Heart left ventricle (tissue), 16 donors: ENCODE data around the gene OTOL1. TPM values are rescaled to one million over a fixed set of nuclear protein-coding genes. Genes with fewer than 3 reads are reported as not detected.

ENCODE experiments used
- ATAC-seq, 4 donors: fragments of 200-7000 bp; cut with Tn5 transposase; one replicate each; pipeline ENCODE4 v1.9.1; 2020 to 2022; ENCODE audit warnings: moderate library complexity in 4 of 4, mild to moderate bottlenecking in 3 of 4, moderate number of reproducible peaks in 1 of 4
- DNase-seq, 5 donors: peaks; one replicate each; pipeline ENCODE4 v3.0.0-alpha.2; 2020
- H3K27ac ChIP-seq, 12 donors: fragments of 200-600 bp; sonication (generic) in 4 of 12; one replicate each; pipeline versions ENCODE4 v1.5.0 to v1.8.0; 2016 to 2022; ENCODE audit warnings: mild to moderate bottlenecking in 2 of 12
- H3K27me3 ChIP-seq, 9 donors: fragments of 200-600 bp; sonication (generic) in 2 of 9; one replicate each; pipeline versions ENCODE4 v1.5.1 to v1.8.0; 2016 to 2022; ENCODE audit warnings: mild to moderate bottlenecking in 3 of 9
- H3K36me3 ChIP-seq, 9 donors: fragments of 200-600 bp; sonication (generic) in 2 of 9; one replicate each; pipeline versions ENCODE4 v1.5.0 to v1.8.0; 2018 to 2022; ENCODE audit warnings: mild to moderate bottlenecking in 2 of 9
- H3K4me1 ChIP-seq, 12 donors: fragments of 200-600 bp; sonication (generic) in 4 of 12; one replicate each; pipeline versions ENCODE4 v1.5.0 to v1.8.0; 2016 to 2022; ENCODE audit warnings: mild to moderate bottlenecking in 3 of 12
- H3K4me3 ChIP-seq, 12 donors: fragments of 200-600 bp; sonication (generic) in 4 of 12; one replicate each; pipeline versions ENCODE4 v1.5.0 to v1.8.0; 2017 to 2022; ENCODE audit warnings: mild to moderate bottlenecking in 9 of 12, moderate library complexity in 4 of 12
- H3K9me3 ChIP-seq, 12 donors: fragments of 200-600 bp; sonication (generic) in 4 of 12; one replicate each; pipeline versions ENCODE4 v1.5.0 to v1.8.0; 2016 to 2022; ENCODE audit warnings: mild to moderate bottlenecking in 1 of 12
- CTCF ChIP-seq, 12 donors: fragments of 200-600 bp; sonication (generic) in 4 of 12; IDR thresholded peaks; one replicate each; pipeline versions ENCODE4 v1.5.0 to v1.8.0; 2018 to 2022; ENCODE audit warnings: antibody characterized with exemption in 12 of 12, mild to moderate bottlenecking in 5 of 12
- POLR2A ChIP-seq, 2 donors: fragments of 450-650 bp; IDR thresholded peaks; one replicate each; pipeline ENCODE4 v1.6.1; 2017; ENCODE audit warnings: antibody characterized with exemption in 2 of 2, mild to moderate bottlenecking in 2 of 2, moderate library complexity in 2 of 2
- WGBS, 4 donors: extraction: QIAGEN DNeasy Blood & Tissue Kit in 2 of 4; methylation state at CpG; one replicate each; pipeline versions ENCODE4 v1.1.5 to v1.1.7; 2013 to 2018; 5-methylcytosine and 5-hydroxymethylcytosine counted together
- intact Hi-C, 10 donors: fragments of 100-400 bp; cut with DNase I; formaldehyde crosslinking; loops; one replicate each; pipeline versions ENCODE4 v1.11.1 to v1.14.2; 2022
- polyA plus RNA-seq, 2 donors: library from polyadenylated mRNA; stranded (reverse); fragments of 200-250 nt; gene quantifications; one replicate each; pipeline ENCODE4 v1.2.3, GENCODE V29; 2013
- total RNA-seq, 9 donors: library from RNA; depleted of rRNA in 2 of 9; stranded (reverse); fragments of >200 nt in 2 of 9; fragmentation: NEBNext Ultra II Directional in 3 of 9; extraction: Animal tissue kit (Norgen Biotek cat#: 25700) in 3 of 9; gene quantifications; one replicate each; pipeline versions ENCODE4 v1.1.0 to v1.2.4, GENCODE V29; 2016 to 2023
- donor health status: ischemic (EF 13 %, LVEDD 7.1; RV severe dilation, severe dysfunction).
- donor health status: healthy with polysubstance abuse.
- donor health status: DM: no; HTN: yes; CAD: no.
- donor health status: DM: no; HTN: no; CAD: no.
- donor health status: ischemic (EF 25% LVEDD 6.9; RV normal size, moderate dysfunction).
- donor health status: ischemic (EF 25% LVEDD 5.7; RV mildly dilated, moderate dysfunction).
- donor health status: healthy.
- donor health status: DM: yes; HTN: yes; CAD: no.
- donor health status: ischemic (EF 35%, LVEDD 5.7; RV mildly dilated, moderate dysfunction).
- donor health status: nonischemic (EF 11% LVEDD 7.7; RV severe dilation, severe dysfunction).
- donor health status: DM: yes; HTN: yes; CAD: no.
- donor health status: PGD.
- donor health status: ischemic (EF 29% LVEDD 5.4; RV normal size, mild dysfunction).
- donor health status: nonischemic (EF 23%, LVEDD 6.1; RV moderate dilation, normal function).

The OTOL1 gene
- total and polyA plus RNA-seq, 11 donors = not detected

GRCh38 chr3:161503271-161503670 lies 6.7 kb downstream of the OTOL1 start:
- TF ChIP-seq CTCF (IDR thresholded peaks at IDR 0.05) = no peak
- TF ChIP-seq POLR2A (IDR thresholded peaks at IDR 0.05) = no peak
- ATAC-seq = no peak
- H3K4me1 ChIP-seq = no peaks in the 10 kb centered on the region
- no peak overlapping the region for H3K4me3 ChIP-seq
- WGBS, 4 donors = 85 to 89% (median 86%) methylated on average over 8 of the region's 8 CpGs
- peaks cover 0 to 3% (median 0%) of the 10 kb centered on the region in 12 donors for H3K9me3 ChIP-seq
- no peaks in the 10 kb centered on the region for H3K36me3 ChIP-seq
- H3K27ac ChIP-seq = no peak overlapping the region
- intact Hi-C loops = no loop called here
- no peaks in the 10 kb centered on the region for H3K27me3 ChIP-seq
- no peak for DNase-seq

GRCh38 chr3:161508852-161509477 lies 12.4 kb downstream of the OTOL1 start:
- no peak for DNase-seq
- H3K27me3 ChIP-seq = no peaks in the 10 kb centered on the region
- peak in 5 of 12 donors; percentile 9 to 31 (median 19) for TF ChIP-seq CTCF (IDR thresholded peaks at IDR 0.05)
- no peak for TF ChIP-seq POLR2A (IDR thresholded peaks at IDR 0.05)
- no peaks in the 10 kb centered on the region for H3K36me3 ChIP-seq
- ATAC-seq = no peak
- H3K27ac ChIP-seq = no peak overlapping the region
- no peaks in the 10 kb centered on the region for H3K4me1 ChIP-seq
- H3K9me3 ChIP-seq = no peaks in the 10 kb centered on the region
- H3K4me3 ChIP-seq = no peak overlapping the region
- intact Hi-C loops = no loop called here
- WGBS, 4 donors = 66 to 74% (median 69%) methylated on average over 2 of the region's 2 CpGs

- Histone ChIP-seq H3K9me3 (no peaks in the 10 kb centered on the region), H3K27me3 (no peaks in the 10 kb centered on the region), H3K4me3 (no peak overlapping the region), H3K36me3 (no peaks in the 10 kb centered on the region), H3K27ac (no peak overlapping the region), H3K4me1 (no peaks in the 10 kb centered on the region)
- no peak for ATAC-seq
- WGBS, 4 donors = 72 to 74% (median 72%) methylated on average over 6 of the region's 6 CpGs
- no peak for TF ChIP-seq CTCF (IDR thresholded peaks at IDR 0.05)
- TF ChIP-seq POLR2A (IDR thresholded peaks at IDR 0.05) = no peak
- intact Hi-C loops = no loop called here
- no peak for DNase-seq
Measured at GRCh38 chr3:161510510-161511260, 14.1 kb downstream of the OTOL1 start.

GRCh38 chr3:161523916-161524315 lies 27.3 kb downstream of the OTOL1 start:
- Histone ChIP-seq H3K36me3 (no peaks in the 10 kb centered on the region), H3K9me3 (no peaks in the 10 kb centered on the region), H3K4me3 (no peak overlapping the region), H3K27me3 (no peaks in the 10 kb centered on the region), H3K4me1 (no peaks in the 10 kb centered on the region), H3K27ac (no peak overlapping the region)
- TF ChIP-seq CTCF (IDR thresholded peaks at IDR 0.05) (no peak), POLR2A (IDR thresholded peaks at IDR 0.05) (no peak)
- ATAC-seq (no peak), DNase-seq (no peak)
- intact Hi-C loops = loop anchor here in 1 of 10 donors (10.0 kb wide), 1 partner anchor 59 kb away; no protein-coding TSS in a partner anchor
- 85 to 94% (median 87%) methylated on average over 1 of the region's 1 CpG for WGBS, 4 donors
